ENCODE measurements around the gene RCE1. TPM values are rescaled to one million over a fixed set of nuclear protein-coding genes. Genes with fewer than 3 reads are reported as not detected.
A peak's percentile ranks its signal among the peaks of the same experiment; 100 is the strongest.
"Not testable (repeated sequence)": the region's sequence is repeated elsewhere in the genome, so short reads cannot be mapped to it uniquely, and the experiment has no call there.

Gene RCE1
- total RNA-seq, 1 experiment from 2014 or later = 33.1 TPM

DNA sequence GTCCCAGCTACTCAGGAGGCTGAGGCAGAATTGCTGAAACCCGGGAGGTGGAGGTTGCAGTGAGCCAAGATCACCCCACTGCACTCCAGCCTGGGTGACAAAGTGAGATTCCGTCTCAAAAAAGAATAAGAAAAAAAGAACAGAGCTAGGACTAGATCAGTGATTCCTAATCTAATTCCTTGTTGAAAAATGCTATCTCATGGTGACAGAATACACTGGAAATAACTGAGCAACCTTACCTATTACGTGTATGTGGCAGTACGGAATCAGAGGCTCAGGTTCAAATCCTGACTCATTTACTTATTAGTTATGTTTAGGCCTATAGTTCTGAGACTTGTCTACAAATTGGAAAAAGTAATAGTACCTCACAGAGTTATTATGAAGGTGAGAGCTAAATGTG is 19.5 kb upstream of the RCE1 start:
- no peak overlapping the region for H3K4me3 ChIP-seq (ENCODE audit: low read depth, low read length, poor library complexity, severe bottlenecking)
- POLR2A ChIA-PET (ENCODE audit: low non-redundant PET) = no interaction called here
- no peaks in the 10 kb centered on the region for H3K4me1 ChIP-seq (ENCODE audit: insufficient read depth, low read length, poor library complexity, severe bottlenecking)
- TF ChIP-seq EZH2 (IDR thresholded peaks at IDR 0.05; ENCODE audit: borderline replicate concordance, low read depth, low read length, poor library complexity, severe bottlenecking) = no peak
- TF ChIP-seq, protein P1, sequence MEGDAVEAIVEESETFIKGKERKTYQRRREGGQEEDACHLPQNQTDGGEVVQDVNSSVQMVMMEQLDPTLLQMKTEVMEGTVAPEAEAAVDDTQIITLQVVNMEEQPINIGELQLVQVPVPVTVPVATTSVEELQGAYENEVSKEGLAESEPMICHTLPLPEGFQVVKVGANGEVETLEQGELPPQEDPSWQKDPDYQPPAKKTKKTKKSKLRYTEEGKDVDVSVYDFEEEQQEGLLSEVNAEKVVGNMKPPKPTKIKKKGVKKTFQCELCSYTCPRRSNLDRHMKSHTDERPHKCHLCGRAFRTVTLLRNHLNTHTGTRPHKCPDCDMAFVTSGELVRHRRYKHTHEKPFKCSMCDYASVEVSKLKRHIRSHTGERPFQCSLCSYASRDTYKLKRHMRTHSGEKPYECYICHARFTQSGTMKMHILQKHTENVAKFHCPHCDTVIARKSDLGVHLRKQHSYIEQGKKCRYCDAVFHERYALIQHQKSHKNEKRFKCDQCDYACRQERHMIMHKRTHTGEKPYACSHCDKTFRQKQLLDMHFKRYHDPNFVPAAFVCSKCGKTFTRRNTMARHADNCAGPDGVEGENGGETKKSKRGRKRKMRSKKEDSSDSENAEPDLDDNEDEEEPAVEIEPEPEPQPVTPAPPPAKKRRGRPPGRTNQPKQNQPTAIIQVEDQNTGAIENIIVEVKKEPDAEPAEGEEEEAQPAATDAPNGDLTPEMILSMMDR (conservative IDR thresholded peaks at IDR 0.05; ENCODE audit: low read depth, low read length) = no peak
- H3K27me3 ChIP-seq (replicated peaks; ENCODE audit: insufficient read depth, low read depth, low read length, poor library complexity) = no peaks in the 10 kb centered on the region
- no peak overlapping the region for H3K27ac ChIP-seq (ENCODE audit: low read depth, low read length, poor library complexity, severe bottlenecking)
- DNase-seq (ENCODE audit: low spot score) = no peak
- intact Hi-C loops (cut with micrococcal nuclease; ENCODE audit: unreplicated experiment) = no loop called here
- no peaks in the 10 kb centered on the region for H3K36me3 ChIP-seq (ENCODE audit: insufficient read depth, low read length, poor library complexity, severe bottlenecking)
- CTCF ChIA-PET = no interaction called here
- no TSS peak for BruUV-seq (replicated peaks)
- no peaks in the 10 kb centered on the region for H3K9me3 ChIP-seq (ENCODE audit: low read depth, low read length, poor library complexity, severe bottlenecking)

DNA sequence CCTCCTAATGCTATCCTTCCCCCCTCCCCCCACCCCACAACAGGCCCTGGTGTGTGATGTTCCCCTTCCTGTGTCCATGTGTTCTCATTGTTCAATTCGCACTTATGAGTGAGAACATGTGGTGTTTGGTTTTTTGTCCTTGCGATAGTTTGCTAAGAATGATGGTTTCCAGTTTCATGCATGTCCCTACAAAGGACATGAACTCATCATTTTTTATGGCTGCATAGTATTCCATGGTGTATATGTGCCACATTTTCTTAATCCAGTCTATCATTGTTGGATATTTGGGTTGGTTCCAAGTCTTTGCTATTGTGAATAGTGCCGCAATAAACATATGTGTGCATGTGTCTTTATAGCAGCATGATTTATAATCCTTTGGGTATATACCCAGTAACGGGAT is 18.7 kb upstream of the RCE1 start:
- intact Hi-C loops (cut with micrococcal nuclease; ENCODE audit: unreplicated experiment); H3K36me3 ChIP-seq (ENCODE audit: insufficient read depth, low read length, poor library complexity, severe bottlenecking); POLR2A ChIA-PET (ENCODE audit: low non-redundant PET); BruUV-seq (replicated peaks); H3K4me3 ChIP-seq (ENCODE audit: low read depth, low read length, poor library complexity, severe bottlenecking); CTCF ChIA-PET; DNase-seq (ENCODE audit: low spot score); H3K4me1 ChIP-seq (ENCODE audit: insufficient read depth, low read length, poor library complexity, severe bottlenecking); H3K9me3 ChIP-seq (ENCODE audit: low read depth, low read length, poor library complexity, severe bottlenecking); H3K27me3 ChIP-seq (replicated peaks; ENCODE audit: insufficient read depth, low read depth, low read length, poor library complexity); H3K27ac ChIP-seq (ENCODE audit: low read depth, low read length, poor library complexity, severe bottlenecking): not testable (repeated sequence)

DNA sequence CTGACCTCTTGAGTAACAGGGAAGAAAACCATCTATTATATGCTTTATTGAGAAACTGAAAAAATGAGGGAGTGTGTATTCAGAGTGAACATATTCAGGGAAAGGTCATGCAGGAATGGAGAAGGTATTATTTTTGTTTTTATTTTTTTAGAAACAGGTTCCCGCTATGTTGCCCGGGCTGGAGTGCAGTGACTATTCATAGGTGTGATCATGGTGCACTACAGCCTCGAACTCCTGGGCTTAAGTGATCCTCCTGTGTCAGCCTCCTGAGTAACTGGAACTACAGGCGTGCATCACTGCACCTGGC is 8.7 kb upstream of the RCE1 start:
- intact Hi-C loops (cut with micrococcal nuclease; ENCODE audit: unreplicated experiment) = loop anchor here (1.0 to 5.0 kb wide), 3 partner anchors 140 to 427 kb away; no protein-coding TSS in a partner anchor
- POLR2A ChIA-PET (ENCODE audit: low non-redundant PET) = no interaction called here
- TF ChIP-seq, protein P1 (conservative IDR thresholded peaks at IDR 0.05; ENCODE audit: low read depth, low read length) = 0 out of 2 replicates have a peak, but pooled peaks have one; percentile 9
- TF ChIP-seq EZH2 (IDR thresholded peaks at IDR 0.05; ENCODE audit: borderline replicate concordance, low read depth, low read length, poor library complexity, severe bottlenecking) = no peak
- no TSS peak for BruUV-seq (replicated peaks)
- DNase-seq (ENCODE audit: low spot score) = no peak
- peaks cover 3% of the 10 kb centered on the region for H3K36me3 ChIP-seq (ENCODE audit: insufficient read depth, low read length, poor library complexity, severe bottlenecking)
- H3K27ac ChIP-seq (ENCODE audit: low read depth, low read length, poor library complexity, severe bottlenecking) = no peak overlapping the region
- H3K9me3 ChIP-seq (ENCODE audit: low read depth, low read length, poor library complexity, severe bottlenecking) = no peaks in the 10 kb centered on the region
- no peaks in the 10 kb centered on the region for H3K4me1 ChIP-seq (ENCODE audit: insufficient read depth, low read length, poor library complexity, severe bottlenecking)
- CTCF ChIA-PET = interaction anchor here (0.6 to 1.1 kb wide), 4 partner anchors 88 to 162 kb away, joined by 3 to 8 read pairs (median 4); no protein-coding TSS in a partner anchor
- H3K27me3 ChIP-seq (replicated peaks; ENCODE audit: insufficient read depth, low read depth, low read length, poor library complexity) = no peaks in the 10 kb centered on the region
- H3K4me3 ChIP-seq (ENCODE audit: low read depth, low read length, poor library complexity, severe bottlenecking) = no peak overlapping the region

DNA sequence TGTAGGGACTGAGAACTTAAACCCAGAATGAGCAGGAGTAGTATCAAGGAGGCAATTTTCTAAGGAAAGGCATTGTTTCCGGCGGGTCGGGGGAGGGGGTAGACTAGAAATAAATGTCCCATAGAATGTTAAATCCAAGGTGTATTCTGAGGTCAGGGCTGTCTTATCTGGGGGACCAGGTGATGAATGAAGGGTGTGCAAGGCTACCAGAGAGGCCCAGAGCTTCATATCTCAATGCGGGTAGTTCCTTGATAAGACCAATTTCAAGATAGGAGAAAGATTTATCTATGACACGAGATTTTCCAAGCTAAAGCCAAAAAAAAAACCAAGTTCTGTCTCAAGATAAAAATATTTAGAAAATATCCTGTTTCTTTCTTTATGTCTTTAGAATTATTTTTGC is 8.3 kb upstream of the RCE1 start:
- peaks cover 5% of the 10 kb centered on the region for H3K36me3 ChIP-seq (ENCODE audit: insufficient read depth, low read length, poor library complexity, severe bottlenecking)
- TF ChIP-seq EZH2 (IDR thresholded peaks at IDR 0.05; ENCODE audit: borderline replicate concordance, low read depth, low read length, poor library complexity, severe bottlenecking) = no peak
- TF ChIP-seq, protein P1 (conservative IDR thresholded peaks at IDR 0.05; ENCODE audit: low read depth, low read length) = no peak
- intact Hi-C loops (cut with micrococcal nuclease; ENCODE audit: unreplicated experiment) = loop anchor here (1.0 to 5.0 kb wide), 3 partner anchors 141 to 428 kb away; no protein-coding TSS in a partner anchor
- H3K9me3 ChIP-seq (ENCODE audit: low read depth, low read length, poor library complexity, severe bottlenecking) = no peaks in the 10 kb centered on the region
- no peak overlapping the region for H3K4me3 ChIP-seq (ENCODE audit: low read depth, low read length, poor library complexity, severe bottlenecking)
- no peaks in the 10 kb centered on the region for H3K4me1 ChIP-seq (ENCODE audit: insufficient read depth, low read length, poor library complexity, severe bottlenecking)
- no peaks in the 10 kb centered on the region for H3K27me3 ChIP-seq (replicated peaks; ENCODE audit: insufficient read depth, low read depth, low read length, poor library complexity)
- ChIA-PET CTCF (interaction anchor here (0.6 to 1.1 kb wide), 3 partner anchors 140 to 162 kb away, joined by 3 to 8 read pairs (median 4); no protein-coding TSS in a partner anchor), POLR2A (ENCODE audit: low non-redundant PET) (no interaction called here)
- DNase-seq (ENCODE audit: low spot score) = no peak
- H3K27ac ChIP-seq (ENCODE audit: low read depth, low read length, poor library complexity, severe bottlenecking) = no peak overlapping the region
- BruUV-seq (replicated peaks) = no TSS peak

Data from A673 (cell line).